ENCODE measurements around the gene ALG6. TPM values are rescaled to one million over a fixed set of nuclear protein-coding genes. Genes with fewer than 3 reads are reported as not detected.
A peak's percentile ranks its signal among the peaks of the same experiment; 100 is the strongest.

Gene ALG6
- total RNA-seq, 1 donor from 2014 or later: 26.0 TPM

DNA sequence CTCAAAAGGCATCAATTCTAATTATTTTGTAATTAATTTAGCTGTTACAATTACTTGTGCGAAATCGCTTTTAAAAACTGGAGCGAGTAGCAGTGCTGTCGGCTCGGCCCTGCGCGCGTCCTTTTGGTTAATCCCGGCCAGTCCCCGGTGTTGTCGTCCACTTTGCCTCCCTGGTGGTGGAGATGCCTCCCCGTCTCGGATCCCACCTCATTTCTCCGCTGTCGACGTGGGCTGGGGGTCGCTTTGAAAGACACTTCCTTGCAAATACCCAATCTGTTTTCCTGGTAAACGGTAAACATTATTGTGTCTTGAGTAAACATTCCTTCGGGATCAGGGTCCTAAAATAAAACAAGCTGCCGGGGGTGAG is 41.3 kb upstream of the ALG6 start:
- peak overlapping the region; percentile 95 for H3K4me3 Mint-ChIP-seq
- peaks cover 47% of the 10 kb centered on the region for H3K4me1 Mint-ChIP-seq
- peaks cover 11% of the 10 kb centered on the region for H3K36me3 Mint-ChIP-seq (ENCODE audit: low read depth)
- TF ChIP-seq, protein P1, sequence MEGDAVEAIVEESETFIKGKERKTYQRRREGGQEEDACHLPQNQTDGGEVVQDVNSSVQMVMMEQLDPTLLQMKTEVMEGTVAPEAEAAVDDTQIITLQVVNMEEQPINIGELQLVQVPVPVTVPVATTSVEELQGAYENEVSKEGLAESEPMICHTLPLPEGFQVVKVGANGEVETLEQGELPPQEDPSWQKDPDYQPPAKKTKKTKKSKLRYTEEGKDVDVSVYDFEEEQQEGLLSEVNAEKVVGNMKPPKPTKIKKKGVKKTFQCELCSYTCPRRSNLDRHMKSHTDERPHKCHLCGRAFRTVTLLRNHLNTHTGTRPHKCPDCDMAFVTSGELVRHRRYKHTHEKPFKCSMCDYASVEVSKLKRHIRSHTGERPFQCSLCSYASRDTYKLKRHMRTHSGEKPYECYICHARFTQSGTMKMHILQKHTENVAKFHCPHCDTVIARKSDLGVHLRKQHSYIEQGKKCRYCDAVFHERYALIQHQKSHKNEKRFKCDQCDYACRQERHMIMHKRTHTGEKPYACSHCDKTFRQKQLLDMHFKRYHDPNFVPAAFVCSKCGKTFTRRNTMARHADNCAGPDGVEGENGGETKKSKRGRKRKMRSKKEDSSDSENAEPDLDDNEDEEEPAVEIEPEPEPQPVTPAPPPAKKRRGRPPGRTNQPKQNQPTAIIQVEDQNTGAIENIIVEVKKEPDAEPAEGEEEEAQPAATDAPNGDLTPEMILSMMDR (conservative IDR thresholded peaks at IDR 0.05): peak; percentile 12
- no peaks in the 10 kb centered on the region for H3K9me3 Mint-ChIP-seq
- DNase-seq (ENCODE audit: low read depth, low spot score): peak; percentile 35
- peaks cover 84% of the 10 kb centered on the region for H3K27me3 Mint-ChIP-seq (ENCODE audit: low read depth)
- H3K27ac Mint-ChIP-seq (ENCODE audit: unreplicated experiment): peak overlapping the region; percentile 64

DNA sequence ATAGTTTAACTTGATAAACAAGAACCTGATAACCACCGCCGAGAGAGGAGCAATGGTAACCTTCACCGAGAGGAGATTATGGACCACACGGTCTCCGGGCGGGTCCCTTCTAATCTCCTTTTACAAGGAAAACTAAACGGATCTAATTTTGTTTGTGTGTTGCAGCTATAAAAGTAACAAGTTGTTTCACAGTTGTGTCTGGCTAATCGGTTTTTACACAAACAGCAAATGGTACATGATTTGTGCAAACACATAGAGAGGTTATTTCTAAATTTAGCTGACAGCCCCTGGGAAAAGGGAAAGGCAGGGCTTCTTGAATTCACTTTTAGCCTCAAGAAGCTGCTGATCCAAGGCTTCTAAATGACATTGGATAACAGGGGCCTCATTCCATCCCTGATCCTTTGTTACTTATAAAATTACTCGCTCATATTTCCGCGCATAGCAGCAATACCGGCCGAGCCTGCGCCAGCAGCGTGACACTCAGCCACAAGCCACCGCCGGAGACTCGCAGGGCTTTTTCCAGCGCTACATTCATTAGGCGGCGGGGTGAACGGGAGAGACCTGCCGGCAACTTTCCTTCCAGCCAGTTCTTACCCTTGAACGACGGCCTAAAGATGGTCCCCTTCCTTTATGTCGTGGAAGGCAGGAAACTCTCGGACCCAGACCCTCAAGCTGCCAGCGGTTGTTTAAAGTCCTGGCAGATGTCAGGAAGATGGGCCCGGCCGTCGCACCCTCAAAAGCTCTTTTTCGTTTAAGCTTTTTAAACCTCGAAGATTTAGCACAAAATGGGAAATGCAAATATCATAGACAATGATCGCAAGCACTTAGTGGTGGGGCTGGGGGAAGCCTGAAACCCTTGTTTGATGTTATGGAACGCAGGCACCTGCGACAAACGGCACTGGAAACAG is 40.7 kb upstream of the ALG6 start:
- TF ChIP-seq, protein P1 (conservative IDR thresholded peaks at IDR 0.05): no peak
- peak overlapping the region; percentile 95 for H3K4me3 Mint-ChIP-seq
- peak overlapping the region; percentile 64 for H3K27ac Mint-ChIP-seq (ENCODE audit: unreplicated experiment)
- H3K36me3 Mint-ChIP-seq (ENCODE audit: low read depth): peaks cover 11% of the 10 kb centered on the region
- peak; percentile 45 for DNase-seq (ENCODE audit: low read depth, low spot score)
- H3K4me1 Mint-ChIP-seq: peaks cover 41% of the 10 kb centered on the region
- H3K9me3 Mint-ChIP-seq: no peaks in the 10 kb centered on the region
- peaks cover 83% of the 10 kb centered on the region for H3K27me3 Mint-ChIP-seq (ENCODE audit: low read depth)

DNA sequence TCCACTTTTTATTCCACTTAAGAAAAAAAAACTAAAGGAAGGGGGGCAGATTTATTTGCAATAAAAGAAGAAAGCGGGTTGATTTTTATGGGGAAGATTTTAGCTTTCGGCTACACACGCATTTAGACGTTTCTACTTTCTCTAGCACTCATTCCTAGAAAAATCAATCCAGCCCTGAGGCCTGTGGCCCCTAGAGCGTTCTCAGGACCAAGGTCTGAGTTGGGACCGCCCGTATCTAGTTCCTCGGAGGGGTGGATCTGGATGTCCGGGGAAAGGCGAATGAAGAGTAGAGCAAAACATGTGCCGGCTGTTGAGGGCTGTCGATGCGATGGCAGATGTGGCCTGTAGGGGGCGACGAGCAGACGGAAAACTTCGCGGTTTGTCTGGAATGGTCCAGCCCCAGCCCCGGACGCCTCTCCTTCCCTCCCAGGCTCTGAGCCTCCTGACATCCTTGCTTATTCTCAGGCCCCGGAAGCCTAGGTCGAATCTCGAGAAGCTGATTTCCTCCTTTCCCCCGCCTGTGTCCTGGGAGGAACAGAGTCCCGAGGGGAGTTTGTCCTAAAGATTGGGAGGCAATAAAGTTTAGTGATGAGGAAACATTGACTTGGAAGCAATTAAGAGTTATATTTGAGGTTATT is 39.9 kb upstream of the ALG6 start:
- peaks cover 35% of the 10 kb centered on the region for H3K4me1 Mint-ChIP-seq

DNA sequence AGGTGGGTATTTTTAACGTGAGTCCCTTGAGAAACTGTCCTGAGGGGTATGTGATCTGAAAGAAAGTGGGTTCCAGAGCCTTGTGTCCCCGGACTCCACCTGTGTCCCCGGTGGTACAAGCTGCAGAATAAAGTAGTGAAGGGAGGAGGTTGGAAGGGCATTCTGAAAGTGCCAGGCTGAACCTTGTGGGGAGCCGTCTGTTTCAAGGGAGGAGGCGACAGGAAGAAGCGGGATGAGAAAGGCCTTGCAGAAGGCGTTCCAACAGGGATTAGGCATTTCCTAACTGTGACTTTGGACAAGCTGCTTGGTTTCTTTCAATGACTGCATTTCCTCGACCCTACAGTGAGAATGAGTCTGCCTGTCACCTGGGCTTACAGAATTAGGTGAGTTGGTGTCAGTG is 39.3 kb upstream of the ALG6 start:
- peak overlapping the region; percentile 95 for H3K4me3 Mint-ChIP-seq
- no peak overlapping the region for H3K27ac Mint-ChIP-seq (ENCODE audit: unreplicated experiment)
- TF ChIP-seq, protein P1 (conservative IDR thresholded peaks at IDR 0.05): no peak
- H3K4me1 Mint-ChIP-seq: peaks cover 35% of the 10 kb centered on the region
- peaks cover 91% of the 10 kb centered on the region for H3K27me3 Mint-ChIP-seq (ENCODE audit: low read depth)
- peaks cover 11% of the 10 kb centered on the region for H3K36me3 Mint-ChIP-seq (ENCODE audit: low read depth)
- no peak for DNase-seq (ENCODE audit: low read depth, low spot score)
- H3K9me3 Mint-ChIP-seq: no peaks in the 10 kb centered on the region

More for the DNA sequence above, 39.9 kb upstream of the ALG6 start:
- H3K9me3 Mint-ChIP-seq: no peaks in the 10 kb centered on the region
- peak overlapping the region; percentile 36 for H3K27ac Mint-ChIP-seq (ENCODE audit: unreplicated experiment)
- H3K4me3 Mint-ChIP-seq: peak overlapping the region; percentile 95
- H3K27me3 Mint-ChIP-seq (ENCODE audit: low read depth): peaks cover 85% of the 10 kb centered on the region
- H3K36me3 Mint-ChIP-seq (ENCODE audit: low read depth): peaks cover 11% of the 10 kb centered on the region
- peak; percentile 90 for DNase-seq (ENCODE audit: low read depth, low spot score)
- TF ChIP-seq, protein P1 (conservative IDR thresholded peaks at IDR 0.05): peak; percentile 82

DNA sequence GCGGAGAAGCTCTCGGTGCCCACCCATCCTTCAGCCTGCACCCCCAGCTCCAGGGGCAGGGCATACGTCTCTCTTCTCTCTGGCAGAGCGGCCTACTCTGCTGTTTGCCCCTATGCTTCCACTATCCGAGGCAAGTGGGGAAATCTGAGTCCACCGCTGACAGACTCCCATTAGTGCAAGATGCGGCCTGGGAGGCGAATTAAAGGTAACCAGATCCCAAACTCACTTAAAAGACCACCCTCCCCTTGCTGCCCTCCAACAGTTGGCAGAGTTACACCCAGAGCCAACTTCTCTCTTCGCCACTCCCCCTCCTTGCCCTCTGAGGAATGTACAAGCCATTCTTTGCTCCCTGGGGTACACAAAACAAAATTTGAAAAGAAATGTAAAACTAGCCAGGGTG is 38.6 kb upstream of the ALG6 start:
- peaks cover 35% of the 10 kb centered on the region for H3K4me1 Mint-ChIP-seq
- peaks cover 11% of the 10 kb centered on the region for H3K36me3 Mint-ChIP-seq (ENCODE audit: low read depth)
- H3K4me3 Mint-ChIP-seq: peak overlapping the region; percentile 58
- H3K27ac Mint-ChIP-seq (ENCODE audit: unreplicated experiment): no peak overlapping the region
- H3K9me3 Mint-ChIP-seq: no peaks in the 10 kb centered on the region
- TF ChIP-seq, protein P1 (conservative IDR thresholded peaks at IDR 0.05): no peak
- peaks cover 91% of the 10 kb centered on the region for H3K27me3 Mint-ChIP-seq (ENCODE audit: low read depth)
- DNase-seq (ENCODE audit: low read depth, low spot score): no peak

Measured in neural crest cell (in vitro differentiated cells).